GM19395 (cell line): Measurements from ENCODE around the gene LENEP.

Experiments used
- ATAC-seq: cut with Tn5 transposase; IDR thresholded peaks from one replicate; pipeline ENCODE4 v1.9.1; 2021; ENCODE audit warnings: mild to moderate bottlenecking, moderate library complexity; ENCODE audit not compliant: unreplicated experiment

The LENEP gene

DNA sequence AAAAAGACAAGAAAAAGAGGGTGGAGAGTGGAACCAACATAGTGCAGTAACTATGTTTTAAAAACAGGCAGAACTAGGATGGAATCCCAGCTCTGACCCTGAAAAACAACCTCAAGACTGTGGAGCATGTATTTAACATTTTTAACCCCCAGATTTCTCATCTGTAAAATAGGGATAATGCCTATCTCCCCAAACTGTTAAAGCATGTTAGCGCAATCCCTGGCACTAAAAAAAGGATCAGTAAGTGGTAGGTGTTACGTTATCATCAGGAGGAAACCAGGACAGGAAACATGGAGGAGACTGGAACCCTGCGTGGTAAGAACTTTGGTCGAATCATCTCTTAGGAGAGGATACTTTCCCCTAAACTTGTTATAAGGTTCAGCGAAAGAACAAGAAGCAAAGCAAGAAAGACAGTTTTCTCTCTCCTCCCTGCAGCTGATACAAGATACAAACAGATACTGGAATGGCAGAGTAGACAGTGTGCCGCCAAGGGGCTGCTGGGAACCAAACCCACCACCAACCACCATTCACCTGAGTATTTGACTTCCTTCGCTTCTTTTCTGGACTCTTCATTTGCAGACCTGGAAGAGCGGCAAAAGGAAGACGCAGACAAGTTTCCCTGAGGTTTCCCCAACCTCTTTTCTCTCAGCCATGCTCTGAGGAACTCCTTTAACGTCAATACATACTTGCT, 32.8 kb upstream of the LENEP start:
- ATAC-seq: no peak

DNA sequence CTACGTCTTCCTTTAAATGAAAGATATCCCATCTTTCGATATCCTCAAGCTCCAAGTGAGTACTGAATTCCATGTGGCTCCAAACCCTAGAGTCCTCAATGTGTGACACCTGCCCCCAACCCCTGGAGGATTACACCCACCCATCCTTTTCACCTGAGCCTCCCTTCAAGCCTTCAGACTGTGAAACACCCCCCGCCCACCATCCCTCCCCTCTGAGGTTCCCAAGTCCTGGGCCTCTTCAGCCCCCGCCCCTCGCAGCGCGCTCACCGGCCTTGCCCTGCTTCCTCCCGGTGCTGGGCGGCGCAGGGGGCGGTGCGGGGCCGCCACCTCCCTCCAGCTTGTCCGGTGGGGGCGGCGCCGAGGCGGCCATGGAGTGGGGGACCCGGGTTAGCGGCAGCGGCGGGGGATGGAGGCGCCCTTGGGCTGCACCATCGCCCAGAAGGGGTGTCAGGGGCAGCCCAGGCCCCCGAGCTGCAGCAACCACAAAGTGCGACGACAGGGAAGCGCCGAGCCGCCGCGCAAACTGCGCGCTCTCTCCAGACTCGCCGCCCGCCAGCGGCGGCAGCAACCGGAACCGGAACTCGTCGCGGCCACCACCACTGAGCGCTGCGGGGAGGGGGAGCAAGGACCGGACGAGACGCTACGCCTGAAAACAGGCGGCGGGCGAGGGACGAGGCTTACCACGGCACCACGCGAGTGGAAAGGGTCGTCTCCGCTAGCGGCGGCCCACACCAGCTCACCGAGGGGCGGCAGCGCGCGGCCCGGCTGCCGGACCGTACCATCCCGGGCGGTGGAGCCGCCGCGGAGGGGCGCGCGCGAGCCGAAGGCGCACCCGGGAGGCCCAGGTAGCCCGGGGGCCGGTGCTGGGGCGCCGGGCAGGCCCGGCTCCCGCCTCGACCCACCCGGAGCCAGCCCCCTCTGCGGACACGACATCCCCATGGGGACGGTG, 31.9 kb upstream of the LENEP start, which contains the start of gene PYGO2:
Gene PYGO2, minus strand, starts transcription at position 576 of the 949 bp plus-strand sequence. Its CDS starts 206 bp downstream, at position 370.
- ATAC-seq: peak; percentile 69

DNA sequence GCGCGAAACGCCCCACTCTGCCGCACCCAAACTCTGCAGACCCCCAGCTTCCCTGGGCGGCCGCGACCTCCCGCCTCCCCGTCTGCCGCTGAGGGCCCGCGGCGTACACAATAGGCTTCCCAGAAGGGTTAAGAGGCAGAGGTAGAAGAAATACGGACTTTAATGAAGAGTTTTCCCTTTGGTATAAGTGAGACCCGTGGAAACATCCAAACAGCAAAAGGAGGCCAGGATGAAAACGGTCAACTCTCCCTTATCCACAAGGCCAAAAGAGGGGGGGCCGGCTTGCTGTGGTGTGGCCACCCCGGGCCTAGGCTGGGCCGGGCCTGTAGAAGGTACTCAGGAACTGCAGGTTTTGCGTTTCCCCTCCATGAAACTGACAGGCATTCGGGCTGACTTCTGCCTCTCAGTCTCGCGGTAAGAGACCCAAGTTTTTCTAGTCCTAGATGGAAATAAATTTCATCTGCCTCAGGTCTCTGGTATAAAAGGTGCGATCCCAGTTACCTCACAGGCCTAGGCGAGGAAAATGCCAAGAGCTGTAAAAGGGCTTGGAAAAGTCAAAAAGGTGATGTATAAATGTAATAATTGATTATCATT, 31.1 kb upstream of the LENEP start:
- ATAC-seq: peak; percentile 7

DNA sequence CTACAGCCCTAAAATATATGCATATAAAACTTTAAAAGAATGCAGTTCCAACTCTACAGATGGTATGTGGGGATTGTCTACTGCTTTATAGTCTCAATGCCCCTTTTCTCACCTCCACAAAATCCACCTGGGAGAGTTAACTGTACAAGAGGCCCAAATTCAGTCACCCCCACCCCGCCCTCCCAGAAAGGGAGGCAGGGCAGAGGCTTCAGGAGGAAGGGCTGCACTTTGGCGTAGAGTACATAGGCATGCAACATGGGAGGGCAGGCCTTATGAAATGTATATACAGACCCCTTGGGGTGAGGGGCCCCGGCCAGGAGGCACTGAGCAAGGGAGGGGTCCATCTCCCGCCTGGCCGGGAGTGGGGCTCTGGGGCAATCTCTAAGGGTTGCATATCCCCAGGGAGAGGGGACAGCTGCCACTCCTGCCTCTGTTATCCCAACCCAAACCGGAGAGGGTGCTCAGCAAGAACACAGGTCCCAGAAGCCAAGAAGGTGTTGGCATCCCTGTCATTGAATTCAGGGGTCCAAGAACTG, 30.5 kb upstream of the LENEP start:
- ATAC-seq: no peak

DNA sequence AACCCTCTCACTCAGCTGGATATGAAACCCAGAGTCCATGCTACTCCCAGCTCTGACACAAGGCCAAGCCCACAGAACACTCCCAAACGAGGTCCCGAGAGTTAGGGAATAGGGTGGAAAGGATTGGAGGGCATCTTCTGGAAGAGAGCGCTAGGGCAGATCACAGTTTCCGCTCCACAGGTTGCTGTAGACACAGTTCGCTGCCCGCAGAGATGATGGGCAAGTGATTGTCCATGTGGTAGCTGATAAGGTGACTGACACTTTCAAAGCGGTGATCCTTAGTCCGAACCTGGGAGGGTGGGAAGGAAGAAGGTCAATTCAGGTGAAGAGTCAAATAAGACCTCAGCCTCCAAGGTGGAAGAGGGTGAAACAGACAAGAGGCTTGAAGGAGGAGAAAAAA, 29.7 kb upstream of the LENEP start:
- ATAC-seq: no peak

DNA sequence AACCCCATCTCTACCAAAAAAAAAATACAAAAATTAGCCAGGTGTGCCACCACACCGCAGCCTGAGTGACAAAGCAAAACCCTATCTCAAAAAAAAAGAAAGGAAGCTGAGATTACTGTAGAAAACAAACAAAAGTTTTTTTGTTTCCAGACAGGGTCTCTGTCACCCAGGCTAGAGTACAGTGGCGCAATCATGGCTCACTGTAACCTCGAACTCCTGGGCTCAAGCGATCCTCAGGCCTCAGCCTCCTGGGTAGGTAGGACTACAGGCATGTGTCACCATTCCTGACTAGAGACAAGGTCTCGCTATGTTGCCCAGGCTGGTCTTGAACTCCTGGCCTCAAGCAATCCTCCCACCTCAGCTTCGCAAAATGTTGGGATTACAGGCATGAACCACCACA, 29.0 kb upstream of the LENEP start:
- no peak for ATAC-seq

DNA sequence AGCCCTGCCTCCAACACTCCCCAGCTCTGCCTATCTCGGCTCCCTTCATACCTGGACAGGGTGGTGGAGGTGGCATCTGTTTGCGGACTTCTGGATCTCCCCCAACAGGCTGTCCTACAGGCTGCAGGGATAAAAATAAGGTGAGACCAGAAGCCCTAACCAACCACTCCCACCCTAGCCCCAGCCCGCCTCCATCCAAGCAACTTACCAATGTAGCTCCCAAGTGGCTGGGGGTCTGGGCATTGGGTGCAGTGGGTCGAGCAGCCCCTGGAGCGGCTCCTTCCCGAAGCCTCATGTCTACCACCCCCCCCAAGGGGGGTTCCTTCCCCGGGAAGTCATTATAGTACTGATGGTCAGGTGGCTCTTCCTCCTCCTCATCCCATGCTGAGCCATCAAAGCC, 27.3 kb upstream of the LENEP start:
- no peak for ATAC-seq

DNA sequence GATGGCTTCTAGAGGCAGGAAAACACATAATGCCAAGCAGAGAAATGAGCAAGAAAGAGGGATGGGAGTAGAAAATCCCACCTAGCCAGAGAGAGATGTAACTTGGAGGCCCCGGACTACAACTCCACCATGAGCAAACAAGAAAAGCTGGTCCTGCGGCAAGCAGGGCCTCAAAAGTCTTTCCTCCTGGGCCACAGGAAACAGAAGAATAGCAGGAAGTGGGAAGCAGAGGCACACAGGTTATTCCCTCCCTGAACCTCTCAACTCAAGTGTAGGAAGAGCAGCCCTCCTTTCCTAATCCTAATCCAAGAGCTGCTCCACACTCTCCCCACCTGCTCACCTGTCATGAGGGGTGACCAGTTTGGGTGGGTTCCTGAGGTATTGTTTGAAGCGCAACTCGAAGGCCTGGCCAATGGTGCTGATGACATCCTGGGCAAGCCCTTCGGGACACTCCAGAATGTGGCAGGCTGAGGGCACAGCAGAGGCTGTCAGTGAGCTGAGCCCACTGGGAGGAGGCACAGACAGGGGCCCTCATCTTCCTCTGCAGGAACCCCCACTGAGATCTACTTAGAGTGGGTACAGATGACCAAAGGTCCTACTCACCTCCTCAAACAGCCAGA, 25.9 kb upstream of the LENEP start:
- no peak for ATAC-seq

DNA sequence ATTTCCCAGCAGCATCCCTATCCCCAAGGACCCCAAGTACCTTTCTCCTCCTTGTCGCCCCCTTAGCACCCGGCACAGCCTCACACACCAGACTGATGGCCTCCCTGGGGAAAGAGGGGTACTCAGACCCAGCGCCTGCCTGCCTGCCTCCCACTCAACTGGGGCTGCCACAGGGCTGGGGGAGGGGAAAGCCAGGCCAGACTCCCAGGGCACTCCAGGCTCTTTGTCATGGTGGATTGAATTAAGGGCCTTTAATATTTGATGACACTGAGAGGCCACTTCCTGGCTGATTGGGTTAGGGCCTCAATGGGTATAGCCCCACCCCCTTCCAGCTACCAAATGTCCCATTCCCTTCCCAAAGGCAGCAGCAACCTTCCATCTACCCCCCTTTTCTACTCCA, 24.7 kb upstream of the LENEP start:
- no peak for ATAC-seq

DNA sequence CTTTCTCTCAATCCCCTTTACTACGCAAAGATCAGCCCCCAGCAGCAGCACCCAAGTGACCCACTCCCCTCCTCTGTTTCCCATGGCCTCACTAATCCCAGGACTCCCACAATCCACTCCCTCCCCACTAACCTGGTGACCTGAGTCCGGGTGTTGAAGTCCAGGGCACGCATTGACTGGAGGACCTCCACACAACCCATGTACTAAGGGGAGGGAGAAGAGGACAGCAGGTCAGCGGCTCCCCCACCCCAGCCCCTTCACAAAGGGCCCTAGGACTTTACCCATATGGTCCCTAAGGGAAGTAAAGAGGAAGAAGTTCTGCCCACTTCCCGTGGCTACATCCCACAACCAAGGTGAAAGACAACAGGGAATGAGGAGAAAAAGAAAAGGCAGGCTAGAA, 24.1 kb upstream of the LENEP start:
- no peak for ATAC-seq

DNA sequence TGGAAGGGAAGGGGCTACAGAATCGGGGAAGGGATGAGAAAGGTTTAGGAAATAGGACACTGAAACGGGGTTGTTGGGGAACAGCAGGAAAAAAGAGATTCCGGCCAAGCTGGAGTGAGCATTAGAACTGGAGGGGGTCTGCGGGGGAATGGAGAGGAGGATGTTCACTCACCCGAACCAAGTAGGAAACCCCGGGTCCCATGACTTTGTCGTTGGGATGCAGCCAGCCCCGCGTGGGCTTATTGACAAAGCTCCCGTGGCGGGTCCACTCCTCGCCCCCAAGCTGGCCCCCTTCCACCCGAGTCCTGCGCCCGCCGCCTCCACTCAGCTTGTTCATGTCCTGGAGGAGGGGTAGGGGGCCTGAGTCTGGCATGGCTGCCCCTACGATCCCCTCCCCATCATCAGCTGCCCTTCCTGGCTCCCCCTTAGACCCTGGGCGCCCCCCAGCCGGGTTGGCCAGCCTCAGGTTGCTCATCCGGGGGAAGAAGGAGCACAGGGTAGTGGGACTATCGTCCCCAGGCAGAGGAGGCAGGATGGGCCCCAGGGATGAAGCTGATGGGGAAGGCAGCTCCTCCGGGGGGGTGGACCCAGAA, 23.4 kb upstream of the LENEP start:
- no peak for ATAC-seq

DNA sequence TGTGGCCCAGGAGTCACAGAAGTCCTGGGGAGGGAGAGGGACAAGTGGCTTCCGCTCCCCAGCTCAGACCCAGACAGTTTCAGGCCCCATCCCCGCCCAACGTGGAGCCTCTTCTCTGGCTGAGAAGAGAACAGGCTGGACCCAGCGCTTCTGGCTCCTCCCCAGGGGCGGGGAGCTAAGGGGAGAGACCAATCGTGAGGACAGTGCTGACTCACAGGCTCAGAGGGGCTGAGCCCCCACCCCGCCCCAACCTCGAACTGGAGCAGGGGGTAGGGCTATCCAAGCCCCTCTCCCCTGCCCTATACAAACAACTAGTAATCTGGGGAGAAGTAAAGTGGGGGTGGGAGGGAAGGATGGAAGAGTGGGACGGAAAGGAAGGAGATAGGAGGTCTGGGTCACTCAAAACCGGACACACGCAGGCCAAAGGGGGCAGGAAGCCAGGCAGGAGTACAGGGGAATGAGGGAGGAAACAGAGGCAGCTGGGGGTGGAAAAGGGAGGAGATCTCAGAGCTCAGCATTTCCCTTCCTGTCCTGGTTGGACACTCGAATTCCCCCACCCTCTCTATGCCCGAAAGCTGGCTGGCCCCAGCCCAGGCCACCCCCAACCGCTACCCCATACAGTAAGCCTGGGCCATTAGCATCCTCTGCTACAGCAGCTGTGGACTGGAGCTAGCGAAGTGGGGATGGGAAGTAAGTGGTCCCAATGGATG, 22.6 kb upstream of the LENEP start, which contains the start of gene SHC1:
Gene SHC1, minus strand, starts transcription at position 117 of the 710 bp plus-strand sequence. CDS start 221 bp downstream, outside the sequence.
- ATAC-seq: peak; percentile 42

DNA sequence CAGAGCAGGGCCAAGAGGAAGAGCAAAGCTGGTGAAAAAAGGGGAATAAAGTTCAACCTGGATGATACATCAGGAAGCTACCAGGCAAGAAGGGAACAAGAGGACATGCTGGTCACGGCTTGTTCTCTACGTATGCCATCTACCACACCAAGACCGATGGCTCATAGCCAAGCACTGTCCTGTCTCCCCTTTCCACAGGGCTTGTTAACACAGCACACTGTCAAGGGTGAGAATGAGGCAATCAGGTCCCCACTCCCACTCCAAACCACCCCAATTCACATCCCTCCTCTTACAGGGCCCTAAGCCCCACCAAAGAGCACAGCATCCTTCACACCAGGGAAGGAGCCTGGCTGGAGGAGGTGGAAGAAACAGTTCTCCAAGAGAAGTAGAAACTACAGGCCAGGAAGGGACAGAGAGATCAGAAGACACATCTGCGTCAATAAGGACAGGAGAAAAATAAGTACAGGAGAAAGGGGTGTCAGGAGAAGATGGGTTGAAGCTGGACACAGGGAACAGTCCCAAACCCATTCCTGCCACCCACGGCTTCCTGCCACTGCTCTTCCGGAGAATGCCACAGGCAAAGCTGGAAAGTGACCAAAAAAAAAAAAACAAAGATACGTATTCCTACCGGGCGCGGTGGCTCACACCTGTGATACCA, 21.9 kb upstream of the LENEP start:
- no peak for ATAC-seq

DNA sequence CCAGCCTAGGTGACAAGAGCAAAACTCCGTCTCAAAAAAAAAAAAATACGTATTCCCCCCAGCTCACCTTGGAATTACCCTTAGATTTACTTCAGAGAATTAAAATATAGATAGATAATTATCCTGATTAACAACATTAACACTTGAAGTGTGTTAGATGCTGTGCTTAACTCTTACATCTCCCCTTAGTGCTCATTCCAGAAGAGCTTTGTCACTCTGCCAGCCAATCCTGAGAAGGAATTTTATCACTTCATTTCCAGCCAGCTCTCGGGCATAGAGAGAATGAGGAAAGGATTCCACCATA, 21.2 kb upstream of the LENEP start:
- ATAC-seq: no peak

DNA sequence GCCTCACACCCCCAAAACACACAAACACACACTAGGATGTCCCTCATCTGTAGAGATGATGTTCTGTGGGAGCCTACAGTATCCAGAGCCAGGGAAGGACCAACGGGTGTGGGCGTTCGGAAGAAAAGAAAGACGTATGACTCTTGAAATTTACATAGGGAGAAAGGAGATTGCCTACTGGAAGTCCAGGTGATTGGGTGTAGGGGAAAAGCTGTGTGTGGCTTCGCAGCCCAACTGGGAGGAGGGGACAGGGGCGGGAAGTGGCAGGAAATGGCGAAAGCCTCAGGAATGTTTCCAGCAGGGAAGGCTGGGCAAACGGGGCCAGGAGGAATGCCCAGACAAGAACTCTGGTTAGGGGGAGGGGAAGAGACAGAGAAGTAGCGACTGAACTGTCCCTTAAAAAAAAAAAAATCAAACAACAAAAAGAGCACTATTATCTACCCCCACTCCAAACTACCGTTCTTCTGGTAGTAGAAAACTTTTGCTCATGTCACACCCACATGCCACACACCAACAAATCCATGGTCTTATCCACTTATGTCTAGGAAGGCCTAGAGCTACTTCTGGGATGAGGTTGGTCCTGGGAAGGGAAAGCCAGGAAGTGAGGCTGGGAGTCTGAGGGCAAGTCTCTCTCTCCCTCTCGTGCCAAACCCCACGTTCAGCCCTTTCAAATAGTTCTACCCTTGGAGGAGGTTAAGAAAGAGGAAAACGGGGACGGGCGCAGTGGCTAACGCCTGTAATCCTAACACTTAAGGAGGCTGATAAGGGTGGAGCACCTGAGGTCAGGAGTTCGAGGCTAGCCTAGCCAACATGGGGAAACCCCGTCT, 20.7 kb upstream of the LENEP start:
- no peak for ATAC-seq

DNA sequence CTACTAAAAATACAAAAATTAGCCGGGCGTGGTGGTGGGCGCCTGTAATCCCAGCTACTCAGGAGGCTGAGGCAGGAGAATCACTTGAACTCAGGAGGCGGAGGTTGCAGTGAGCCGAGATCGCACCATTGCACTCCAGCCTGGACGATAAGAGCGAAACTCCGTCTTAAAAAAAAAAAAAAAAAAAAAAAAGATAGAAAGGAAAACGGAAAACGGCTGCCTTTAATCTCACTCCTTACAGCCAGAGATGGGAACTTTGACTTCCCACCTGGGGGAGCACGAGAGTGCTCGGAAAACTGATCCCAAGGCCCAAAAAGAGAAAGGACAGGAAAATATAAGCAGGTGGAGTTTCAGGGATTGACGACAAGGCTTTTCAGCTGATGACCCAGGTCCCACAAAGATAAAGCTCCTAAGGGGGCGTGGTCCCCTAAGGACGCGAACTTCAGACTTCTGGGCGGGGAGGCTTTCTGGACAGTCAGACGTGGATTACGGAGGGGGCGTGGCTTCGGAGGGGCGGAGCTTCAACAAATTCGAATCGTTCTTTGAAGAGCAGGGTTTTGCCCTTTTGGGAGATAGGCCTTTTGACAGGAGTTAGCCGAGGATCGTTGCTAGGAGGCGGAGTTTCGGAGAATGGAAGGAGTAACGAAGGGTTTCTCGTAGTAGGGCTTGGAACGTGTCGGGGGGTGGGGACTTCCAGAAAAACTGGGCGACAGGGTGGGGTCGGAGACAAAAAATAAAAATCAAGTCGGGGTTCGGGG, 19.9 kb upstream of the LENEP start:
- ATAC-seq: peak; percentile 25

DNA sequence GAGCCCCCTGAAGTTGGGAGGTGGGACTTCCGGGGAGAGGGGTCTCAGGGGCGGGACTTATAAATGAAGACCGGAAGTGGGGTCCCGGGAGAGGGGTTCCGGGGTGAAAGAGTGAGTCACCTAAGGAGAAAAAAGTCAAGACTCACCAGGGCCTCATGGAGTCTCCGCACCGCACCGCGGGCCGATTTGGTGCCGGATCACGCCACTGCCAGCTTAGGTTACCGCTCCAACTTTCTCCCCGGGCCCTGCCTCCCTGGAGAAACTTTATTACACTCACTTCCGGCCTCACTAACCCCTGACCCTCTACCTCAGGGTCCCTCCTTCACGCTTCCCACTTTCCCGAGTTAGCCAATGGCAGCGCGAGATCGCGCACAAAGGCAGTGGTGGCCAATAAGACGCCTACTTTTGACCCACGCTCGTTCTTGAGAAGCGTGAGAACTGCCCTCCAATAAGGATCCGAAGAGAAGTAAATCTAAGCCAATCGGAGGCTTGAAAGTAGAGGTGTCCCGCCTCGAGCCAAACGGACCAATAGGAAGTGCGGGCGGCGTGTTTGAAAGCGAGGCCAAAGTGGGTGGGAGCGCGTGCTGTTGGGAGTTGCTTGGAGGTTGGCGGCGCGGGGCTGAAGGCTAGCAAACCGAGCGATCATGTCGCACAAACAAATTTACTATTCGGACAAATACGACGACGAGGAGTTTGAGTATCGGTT, 19.1 kb upstream of the LENEP start, which contains the start of gene CKS1B:
Gene CKS1B, plus strand, starts transcription at position 580 of the 706 bp plus-strand sequence. Its CDS starts 65 bp downstream, at position 645.
- ATAC-seq: peak; percentile 76
